Activated T-helper 9 cell treated with anti-CD3 and anti-CD28 coated beads, Interleukin-2, amount 50 U/mL, for 16 hours (primary cell): ENCODE results near the gene WFDC1.

Source experiments
- DNase-seq: peaks from one replicate; pipeline ENCODE4 v3.0.0-alpha.2; 2020; ENCODE audit warnings: low read depth

The WFDC1 gene

GRCh38 chr16:84378099-84378498, 83.4 kb downstream of the WFDC1 start:
- DNase-seq: no peak

GRCh38 chr16:84378567-84378966, 83.9 kb downstream of the WFDC1 start:
- no peak for DNase-seq

- no peak for DNase-seq
Measured at GRCh38 chr16:84379008-84379708, 84.5 kb downstream of the WFDC1 start.
